Gastroesophageal sphincter (tissue), 4 donors: Measurements from ENCODE around the gene PRG3. TPM values are rescaled to one million over a fixed set of nuclear protein-coding genes. Genes with fewer than 3 reads are reported as not detected.

Experiments used
- ATAC-seq: fragments of 150-250 bp; one replicate; pipeline ENCODE4 v1.9.1; 2016; ENCODE audit warnings: mild to moderate bottlenecking, moderate library complexity
- H3K27ac ChIP-seq, 4 donors: fragments of 200-600 bp; sonication (generic) in 3 of 4; 1 replicate in 3 of 4; 2 replicates in 1 of 4; pipeline ENCODE4 v1.5.1; 2016 to 2019
- H3K27me3 ChIP-seq: fragments of 200-600 bp; sonication (generic); one replicate; pipeline ENCODE4 v1.5.1; 2019
- H3K36me3 ChIP-seq, 2 donors: fragments of 200-600 bp; sonication (generic); one replicate each; pipeline ENCODE4 v1.5.1; 2019; ENCODE audit warnings: control low read depth in 1 of 2
- H3K4me1 ChIP-seq, 3 donors: fragments of 200-600 bp; sonication (generic); 1 replicate in 2 of 3; 2 replicates in 1 of 3; pipeline ENCODE4 v1.5.1; 2016 to 2019; ENCODE audit warnings: control low read depth in 2 of 3
- H3K4me3 ChIP-seq, 2 donors: fragments of 200-600 bp; sonication (generic); one replicate each; pipeline ENCODE4 v1.5.1; 2019; ENCODE audit warnings: mild to moderate bottlenecking in 1 of 2, moderate library complexity in 1 of 2
- H3K9me3 ChIP-seq, 3 donors: fragments of 200-600 bp; sonication (generic); one replicate each; pipeline ENCODE4 v1.5.1; 2017 to 2019; ENCODE audit warnings: control low read depth in 2 of 3
- EP300 ChIP-seq: sonication (generic); formaldehyde crosslinking; IDR thresholded peaks from one replicate; pipeline ENCODE4 v1.6.1; 2017; ENCODE audit warnings: antibody characterized with exemption, mild to moderate bottlenecking
- POLR2A ChIP-seq, 2 donors: fragments of 450-650 bp; IDR thresholded peaks; one replicate each; pipeline ENCODE4 v1.6.1; 2017; ENCODE audit warnings: antibody characterized with exemption in 2 of 2, mild to moderate bottlenecking in 2 of 2, moderate library complexity in 1 of 2
- POLR2AphosphoS5 ChIP-seq: sonication (generic); formaldehyde crosslinking; IDR thresholded peaks from one replicate; pipeline ENCODE4 v1.6.1; 2017; ENCODE audit warnings: antibody characterized with exemption
- WGBS, 2 donors: methylation state at CpG; one replicate each; pipeline ENCODE4 v1.1.5; 2018; ENCODE audit warnings: low coverage in 1 of 2; 5-methylcytosine and 5-hydroxymethylcytosine counted together
- total RNA-seq, 4 donors: library from RNA; depleted of rRNA; stranded (reverse); fragments of >200 nt; gene quantifications; one replicate each; pipeline ENCODE4 v1.1.0, GENCODE V29; 2016
- TF ChIP-seq, protein P1 (sequence below), 4 experiments: fragments of 200-600 bp in 2 of 4; fragments of 450-650 bp in 2 of 4; sonication (generic) in 1 of 4; IDR thresholded peaks; one replicate each; pipeline ENCODE4 v1.5.1; 2017 to 2019; ENCODE audit warnings: antibody characterized with exemption in 4 of 4, mild to moderate bottlenecking in 2 of 4, moderate library complexity in 2 of 4

Gene PRG3
- total RNA-seq, 4 donors from 2014 or later, result not detected

GRCh38 chr11:57348636-57349313 lies 32.2 kb downstream of the PRG3 start:
- TF ChIP-seq EP300 (no peak), POLR2AphosphoS5 (no peak), POLR2A (IDR thresholded peaks at IDR 0.05) (no peak)
- TF ChIP-seq, protein P1, sequence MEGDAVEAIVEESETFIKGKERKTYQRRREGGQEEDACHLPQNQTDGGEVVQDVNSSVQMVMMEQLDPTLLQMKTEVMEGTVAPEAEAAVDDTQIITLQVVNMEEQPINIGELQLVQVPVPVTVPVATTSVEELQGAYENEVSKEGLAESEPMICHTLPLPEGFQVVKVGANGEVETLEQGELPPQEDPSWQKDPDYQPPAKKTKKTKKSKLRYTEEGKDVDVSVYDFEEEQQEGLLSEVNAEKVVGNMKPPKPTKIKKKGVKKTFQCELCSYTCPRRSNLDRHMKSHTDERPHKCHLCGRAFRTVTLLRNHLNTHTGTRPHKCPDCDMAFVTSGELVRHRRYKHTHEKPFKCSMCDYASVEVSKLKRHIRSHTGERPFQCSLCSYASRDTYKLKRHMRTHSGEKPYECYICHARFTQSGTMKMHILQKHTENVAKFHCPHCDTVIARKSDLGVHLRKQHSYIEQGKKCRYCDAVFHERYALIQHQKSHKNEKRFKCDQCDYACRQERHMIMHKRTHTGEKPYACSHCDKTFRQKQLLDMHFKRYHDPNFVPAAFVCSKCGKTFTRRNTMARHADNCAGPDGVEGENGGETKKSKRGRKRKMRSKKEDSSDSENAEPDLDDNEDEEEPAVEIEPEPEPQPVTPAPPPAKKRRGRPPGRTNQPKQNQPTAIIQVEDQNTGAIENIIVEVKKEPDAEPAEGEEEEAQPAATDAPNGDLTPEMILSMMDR (IDR thresholded peaks at IDR 0.05), result no peak
- no peak overlapping the region for H3K4me3 ChIP-seq
- H3K9me3 ChIP-seq, result no peaks in the 10 kb centered on the region
- peaks cover 0 to 17% (median 3%) of the 10 kb centered on the region in 3 donors for H3K4me1 ChIP-seq
- no peak overlapping the region for H3K27ac ChIP-seq
- H3K36me3 ChIP-seq, result no peaks in the 10 kb centered on the region
- WGBS, 2 donors, result 90 to 93% methylated on average over 6 to 8 of the region's 14 CpGs
- ATAC-seq, result no peak
- H3K27me3 ChIP-seq, result no peaks in the 10 kb centered on the region

DNA sequence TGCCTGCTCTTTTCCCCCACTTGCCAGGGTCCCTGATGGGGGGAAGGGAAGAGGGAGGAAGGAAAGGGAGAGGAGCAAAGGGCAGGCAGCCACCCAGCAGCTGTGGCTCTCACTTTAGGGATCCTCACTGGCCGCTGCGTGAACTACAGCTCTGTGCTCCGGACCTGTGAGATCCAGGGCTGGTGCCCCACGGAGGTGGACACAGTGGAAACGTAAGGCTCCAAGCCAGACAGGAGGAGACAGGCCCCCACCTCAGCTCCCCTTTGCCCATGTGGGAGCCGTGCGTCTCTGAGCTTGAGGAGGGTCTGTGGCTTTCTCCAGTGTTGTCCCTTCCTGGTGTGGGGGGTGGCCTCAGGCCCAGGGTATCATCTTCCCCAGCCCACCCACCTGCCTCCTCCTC lies 32.9 kb downstream of the PRG3 start:
- Histone ChIP-seq H3K27ac (no peak overlapping the region), H3K9me3 (no peaks in the 10 kb centered on the region), H3K36me3 (no peaks in the 10 kb centered on the region), H3K4me1 (peaks cover 0 to 17% (median 3%) of the 10 kb centered on the region in 3 donors), H3K4me3 (no peak overlapping the region), H3K27me3 (no peaks in the 10 kb centered on the region)
- no peak for ATAC-seq
- 76% methylated on average over 7 of the region's 7 CpGs; no CpG with 5 or more reads in 1 of the 2 donors for WGBS, 2 donors
- TF ChIP-seq, protein P1 (IDR thresholded peaks at IDR 0.05), result no peak
- TF ChIP-seq EP300 (no peak), POLR2A (IDR thresholded peaks at IDR 0.05) (no peak), POLR2AphosphoS5 (no peak)

DNA sequence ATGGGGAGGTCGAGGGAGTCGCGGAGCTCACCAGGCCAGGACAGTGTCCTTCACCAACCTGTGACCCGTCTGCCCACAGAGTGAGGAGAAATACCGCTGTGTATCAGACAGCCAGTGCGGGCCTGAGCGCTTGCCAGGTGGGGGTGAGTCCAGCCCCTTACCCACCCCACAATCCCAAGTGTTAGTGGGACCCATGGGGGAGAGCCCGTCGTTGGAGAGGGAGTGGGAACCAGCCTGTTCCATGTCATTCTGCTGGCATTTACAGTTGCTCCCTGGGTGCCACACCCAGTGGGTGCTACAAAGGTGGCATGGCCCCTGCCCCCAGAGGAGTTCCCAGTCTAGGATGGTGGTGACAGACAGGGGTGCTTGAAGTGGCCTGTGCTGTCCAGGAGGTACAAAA lies 33.6 kb downstream of the PRG3 start:
- no peak for ATAC-seq
- Histone ChIP-seq H3K4me3 (no peak overlapping the region), H3K9me3 (no peaks in the 10 kb centered on the region), H3K27ac (no peak overlapping the region), H3K4me1 (peaks cover 0 to 17% (median 3%) of the 10 kb centered on the region in 3 donors), H3K36me3 (no peaks in the 10 kb centered on the region), H3K27me3 (peaks cover 4% of the 10 kb centered on the region)
- no CpG with 5 or more reads among the region's 9 CpGs for WGBS, 2 donors
- no peak for TF ChIP-seq POLR2A (IDR thresholded peaks at IDR 0.05)
- no peak for TF ChIP-seq EP300
- TF ChIP-seq, protein P1 (IDR thresholded peaks at IDR 0.05), result no peak
- no peak for TF ChIP-seq POLR2AphosphoS5

- 5 to 22% methylated on average over 4 to 6 of the region's 11 CpGs for WGBS, 2 donors
- ATAC-seq, result peak; percentile 53
- no peak for TF ChIP-seq EP300
- TF ChIP-seq, protein P1 (IDR thresholded peaks at IDR 0.05), result peak in 3 of 4 experiments; percentile 53 to 90 (median 68)
- no peak for TF ChIP-seq POLR2A (IDR thresholded peaks at IDR 0.05)
- no peaks in the 10 kb centered on the region for H3K9me3 ChIP-seq
- no peaks in the 10 kb centered on the region for H3K36me3 ChIP-seq
- no peak overlapping the region for H3K27ac ChIP-seq
- H3K4me1 ChIP-seq, result peaks cover 0 to 17% (median 3%) of the 10 kb centered on the region in 3 donors
- H3K27me3 ChIP-seq, result peaks cover 4% of the 10 kb centered on the region
- H3K4me3 ChIP-seq, result no peak overlapping the region
These were observed 35.3 kb downstream of the PRG3 start for GRCh38 chr11:57345555-57346211.

GRCh38 chr11:57344826-57345225 lies 36.1 kb downstream of the PRG3 start:
- Histone ChIP-seq H3K4me3 (no peak overlapping the region), H3K4me1 (peaks cover 0 to 21% (median 3%) of the 10 kb centered on the region in 3 donors), H3K27me3 (peaks cover 4% of the 10 kb centered on the region), H3K27ac (no peak overlapping the region), H3K9me3 (no peaks in the 10 kb centered on the region), H3K36me3 (no peaks in the 10 kb centered on the region)
- no peak for TF ChIP-seq EP300
- TF ChIP-seq POLR2A (IDR thresholded peaks at IDR 0.05), result no peak
- no peak for TF ChIP-seq POLR2AphosphoS5
- TF ChIP-seq, protein P1 (IDR thresholded peaks at IDR 0.05), result no peak
- WGBS, 2 donors, result 69 to 80% methylated on average over 7 of the region's 10 CpGs
- no peak for ATAC-seq
